ENCODE measurements around the gene ANO4.

GRCh38 chr12:100842156-100842555, 47.6 kb downstream of the ANO4 start:
- TF ChIP-seq CTCF (IDR thresholded peaks at IDR 0.05), result no peak
- TF ChIP-seq POLR2A (IDR thresholded peaks at IDR 0.05), result no peak
- no peak for TF ChIP-seq POLR2AphosphoS5 (IDR thresholded peaks at IDR 0.05)

All from stomach (tissue), 4 donors.